Neural crest cell (in vitro differentiated cells): Measurements from ENCODE around the gene DAB2IP. TPM values are rescaled to one million over a fixed set of nuclear protein-coding genes. Genes with fewer than 3 reads are reported as not detected.

Source experiments
- DNase-seq: peaks from one replicate; pipeline ENCODE4 v3.0.0; 2021; ENCODE audit warnings: low read depth, mixed read lengths, low spot score
- H3K27ac Mint-ChIP-seq: one replicate; pipeline ENCODE4 v1.8.0; 2021; ENCODE audit warnings: mild to moderate bottlenecking, mixed read lengths; ENCODE audit not compliant: unreplicated experiment
- H3K27me3 Mint-ChIP-seq: 2 replicates; pipeline ENCODE4 v1.8.0; 2021; ENCODE audit warnings: low read depth, mild to moderate bottlenecking, mixed read lengths
- H3K36me3 Mint-ChIP-seq: 2 replicates; pipeline ENCODE4 v1.8.0; 2021; ENCODE audit warnings: low read depth, mild to moderate bottlenecking, mixed read lengths
- H3K4me1 Mint-ChIP-seq: 2 replicates; pipeline ENCODE4 v1.8.0; 2021; ENCODE audit warnings: mixed read lengths
- H3K4me3 Mint-ChIP-seq: one replicate; pipeline ENCODE4 v1.8.0; 2021; ENCODE audit warnings: mild to moderate bottlenecking, mixed read lengths
- H3K9me3 Mint-ChIP-seq: 2 replicates; pipeline ENCODE4 v1.8.0; 2021; ENCODE audit warnings: mixed read lengths
- CTCF ChIP-seq: fragments of 200-600 bp; sonication (generic); conservative IDR thresholded peaks from 2 replicates; pipeline ENCODE4 v1.5.0; 2021; ENCODE audit warnings: antibody characterized with exemption, mild to moderate bottlenecking
- total RNA-seq: library from RNA; stranded (reverse); gene quantifications from 2 replicates; pipeline ENCODE4 v1.2.1, GENCODE V29; 2021

The DAB2IP gene
- total RNA-seq, 1 donor from 2014 or later: 48.3 TPM

- Mint-ChIP-seq H3K4me1 (peaks cover 28% of the 10 kb centered on the region), H3K27ac (no peak overlapping the region), H3K27me3 (no peaks in the 10 kb centered on the region), H3K9me3 (no peaks in the 10 kb centered on the region), H3K36me3 (peaks cover 36% of the 10 kb centered on the region), H3K4me3 (no peak overlapping the region)
- TF ChIP-seq CTCF: no peak
- DNase-seq: no peak
Measured at GRCh38 chr9:121778252-121779225, 127.1 kb downstream of the DAB2IP start.

GRCh38 chr9:121779381-121780117, 128.1 kb downstream of the DAB2IP start:
- H3K27ac Mint-ChIP-seq: peak overlapping the region; percentile 45
- no peaks in the 10 kb centered on the region for H3K27me3 Mint-ChIP-seq
- TF ChIP-seq CTCF: no peak
- peaks cover 36% of the 10 kb centered on the region for H3K36me3 Mint-ChIP-seq
- peaks cover 36% of the 10 kb centered on the region for H3K4me1 Mint-ChIP-seq
- no peaks in the 10 kb centered on the region for H3K9me3 Mint-ChIP-seq
- no peak overlapping the region for H3K4me3 Mint-ChIP-seq
- DNase-seq: no peak

- no peaks in the 10 kb centered on the region for H3K27me3 Mint-ChIP-seq
- H3K4me3 Mint-ChIP-seq: no peak overlapping the region
- peaks cover 43% of the 10 kb centered on the region for H3K4me1 Mint-ChIP-seq
- H3K9me3 Mint-ChIP-seq: no peaks in the 10 kb centered on the region
- H3K36me3 Mint-ChIP-seq: peaks cover 36% of the 10 kb centered on the region
- H3K27ac Mint-ChIP-seq: peak overlapping the region; percentile 79
- TF ChIP-seq CTCF: no peak
- no peak for DNase-seq
Measured at GRCh38 chr9:121780177-121781040, 129.0 kb downstream of the DAB2IP start.

GRCh38 chr9:121781145-121781548, 129.7 kb downstream of the DAB2IP start:
- Mint-ChIP-seq H3K4me3 (no peak overlapping the region), H3K36me3 (peaks cover 36% of the 10 kb centered on the region), H3K4me1 (peaks cover 46% of the 10 kb centered on the region), H3K27ac (peak overlapping the region; percentile 79), H3K27me3 (no peaks in the 10 kb centered on the region), H3K9me3 (no peaks in the 10 kb centered on the region)
- no peak for TF ChIP-seq CTCF
- DNase-seq: no peak
